Liver (tissue), 9 donors: ENCODE data around the gene OMA1. TPM values are rescaled to one million over a fixed set of nuclear protein-coding genes. Genes with fewer than 3 reads are reported as not detected.

Experiments
- DNase-seq: peaks from one replicate; pipeline ENCODE4 v3.0.0-alpha.2; 2017; ENCODE audit warnings: low spot score
- H3K27ac ChIP-seq, 2 donors: one replicate each; pipeline ENCODE4 v1.7.0; 2013; ENCODE audit warnings: inconsistent platforms in 2 of 2, low read length in 2 of 2, control low read depth in 1 of 2, low read depth in 1 of 2, mild to moderate bottlenecking in 1 of 2
- H3K27me3 ChIP-seq, 4 donors: one replicate each; pipeline versions ENCODE4 v1.6.1 to v1.7.0; 2013; ENCODE audit warnings: low read length in 3 of 4, inconsistent platforms in 1 of 4, mild to moderate bottlenecking in 1 of 4, moderate library complexity in 1 of 4; ENCODE audit not compliant: control insufficient read depth in 4 of 4, insufficient read depth in 4 of 4
- H3K36me3 ChIP-seq, 4 donors: one replicate each; pipeline versions ENCODE4 v1.6.1 to v1.7.0; 2013; ENCODE audit warnings: low read length in 3 of 4, mild to moderate bottlenecking in 3 of 4, low read depth in 1 of 4, moderate library complexity in 1 of 4; ENCODE audit not compliant: control insufficient read depth in 4 of 4, insufficient read depth in 3 of 4
- H3K4me1 ChIP-seq, 4 donors: one replicate each; pipeline versions ENCODE4 v1.6.1 to v1.7.0; 2013; ENCODE audit warnings: low read length in 3 of 4, mild to moderate bottlenecking in 3 of 4, moderate library complexity in 1 of 4; ENCODE audit not compliant: control insufficient read depth in 4 of 4, insufficient read depth in 4 of 4
- H3K4me3 ChIP-seq, 3 donors: one replicate each; pipeline versions ENCODE4 v1.6.1 to v1.7.0; 2013; ENCODE audit warnings: low read length in 3 of 3, control low read depth in 1 of 3, low read depth in 1 of 3, mild to moderate bottlenecking in 1 of 3
- H3K9ac ChIP-seq, 2 donors: one replicate each; pipeline ENCODE4 v1.7.0; 2013; ENCODE audit warnings: low read length in 2 of 2, mild to moderate bottlenecking in 2 of 2, moderate library complexity in 2 of 2, control low read depth in 1 of 2, low read depth in 1 of 2
- H3K9me3 ChIP-seq, 4 donors: one replicate each; pipeline versions ENCODE4 v1.6.1 to v1.7.0; 2013; ENCODE audit warnings: low read length in 3 of 4; ENCODE audit not compliant: control insufficient read depth in 4 of 4
- CTCF ChIP-seq: fragments of 150-350 bp; IDR thresholded peaks from 2 replicates; pipeline ENCODE4 v1.5.1; 2017; ENCODE audit warnings: improper control_type of control experiment, low read depth, low read length; ENCODE audit not compliant: missing input control
- EGR1 ChIP-seq, 2 donors: IDR thresholded peaks; 2 replicates each; pipeline ENCODE4 v1.6.1; 2016 to 2018; ENCODE audit warnings: antibody characterized with exemption in 2 of 2, low read depth in 2 of 2
- FOXA1 ChIP-seq: IDR thresholded peaks from 2 replicates; pipeline ENCODE4 v1.6.1; 2016; ENCODE audit warnings: antibody characterized with exemption
- FOXA2 ChIP-seq: IDR thresholded peaks from 2 replicates; pipeline ENCODE4 v1.6.1; 2016; ENCODE audit warnings: antibody characterized with exemption
- GABPA ChIP-seq, 2 donors: IDR thresholded peaks in 1 of 2; conservative IDR thresholded peaks in 1 of 2; 2 replicates each; pipeline ENCODE4 v1.6.1; 2016; ENCODE audit warnings: antibody characterized with exemption in 2 of 2, mild to moderate bottlenecking in 1 of 2, moderate library complexity in 1 of 2
- HNF4A ChIP-seq, 2 donors: conservative IDR thresholded peaks; 2 replicates each; pipeline ENCODE4 v1.6.1; 2016; ENCODE audit warnings: antibody characterized with exemption in 2 of 2, mild to moderate bottlenecking in 2 of 2
- HNF4G ChIP-seq: IDR thresholded peaks from 2 replicates; pipeline ENCODE4 v1.6.1; 2016; ENCODE audit warnings: antibody characterized with exemption
- JUND ChIP-seq, 2 donors: IDR thresholded peaks; 2 replicates each; pipeline ENCODE4 v1.6.1; 2016; ENCODE audit warnings: antibody characterized with exemption in 2 of 2
- NR2F2 ChIP-seq: IDR thresholded peaks from 2 replicates; pipeline ENCODE4 v1.6.1; 2016; ENCODE audit warnings: antibody characterized with exemption
- RAD21 ChIP-seq, 2 donors: IDR thresholded peaks; 2 replicates each; pipeline ENCODE4 v1.6.1; 2016; ENCODE audit warnings: antibody characterized with exemption in 2 of 2, mild to moderate bottlenecking in 2 of 2
- SP1 ChIP-seq: IDR thresholded peaks from 2 replicates; pipeline ENCODE4 v1.6.1; 2018; ENCODE audit warnings: antibody characterized with exemption, mild to moderate bottlenecking
- TAF1 ChIP-seq: conservative IDR thresholded peaks from 2 replicates; pipeline ENCODE4 v1.6.1; 2016; ENCODE audit warnings: antibody characterized with exemption, mild to moderate bottlenecking
- YY1 ChIP-seq: IDR thresholded peaks from 2 replicates; pipeline ENCODE4 v1.6.1; 2016; ENCODE audit warnings: antibody characterized with exemption, mild to moderate bottlenecking
- ZBTB33 ChIP-seq: IDR thresholded peaks from 2 replicates; pipeline ENCODE4 v1.6.1; 2016; ENCODE audit warnings: antibody characterized with exemption
- WGBS: extraction: QIAGEN DNeasy Blood & Tissue Kit; methylation state at CpG from one replicate; pipeline ENCODE4 v1.1.7; 2013; 5-methylcytosine and 5-hydroxymethylcytosine counted together
- polyA plus RNA-seq, 2 donors: library from polyadenylated mRNA; stranded (reverse) in 1 of 2; unstranded in 1 of 2; fragments of 200-250 nt in 1 of 2; fragments of >200 nt in 1 of 2; fragmentation: Nextera tagmentation in 1 of 2; extraction: Ambion mirVana in 1 of 2; gene quantifications; one replicate each; pipeline versions ENCODE4 v1.2.1 to v1.2.3, GENCODE V29; 2013 to 2015
- total RNA-seq, 2 donors: library from RNA; depleted of rRNA; stranded (reverse); fragments of >200 nt; gene quantifications; one replicate each; pipeline ENCODE4 v1.2.3, GENCODE V29; 2014
- TF ChIP-seq, protein P1 (sequence below): IDR thresholded peaks from 2 replicates; pipeline ENCODE4 v1.6.1; 2016; ENCODE audit warnings: antibody characterized with exemption
- TF ChIP-seq, protein P2 (sequence below): IDR thresholded peaks from 2 replicates; pipeline ENCODE4 v1.6.1; 2016; ENCODE audit warnings: antibody characterized with exemption
- TF ChIP-seq, protein P3 (sequence below): IDR thresholded peaks from 2 replicates; pipeline ENCODE4 v1.6.1; 2016; ENCODE audit warnings: antibody characterized with exemption, mild to moderate bottlenecking
- donor health status: healthy.
- donor health status: healthy.
- donor health status: healthy.
- donor health status: healthy.
- donor health status: healthy.

Gene OMA1
- total and polyA plus RNA-seq, 4 donors = 9.1 to 31.0 (median 16.1) TPM

DNA sequence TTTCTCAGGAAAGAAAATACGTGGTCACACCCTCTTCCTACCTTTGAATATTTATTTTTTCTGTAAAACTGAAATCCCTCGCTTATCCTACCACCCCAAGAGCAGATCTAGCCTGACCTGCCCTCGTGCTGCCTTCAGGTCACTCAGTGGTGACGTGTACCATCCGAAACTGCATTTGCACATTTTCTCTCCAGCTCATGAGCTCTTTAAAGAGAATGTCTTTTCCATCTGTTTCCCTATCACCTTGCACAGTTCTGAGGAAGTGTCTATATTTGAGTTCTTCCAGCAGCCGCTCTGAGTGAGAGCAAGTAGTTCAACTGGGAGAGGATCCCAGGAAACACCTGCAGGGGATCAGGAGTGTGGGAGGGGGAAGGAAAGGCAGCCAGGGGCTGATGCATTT lies 91.7 kb downstream of the OMA1 start:
- Histone ChIP-seq H3K36me3 (no peaks in the 10 kb centered on the region), H3K27ac (no peak overlapping the region), H3K9me3 (no peaks in the 10 kb centered on the region), H3K4me1 (peaks cover 0 to 32% (median 25%) of the 10 kb centered on the region in 4 donors), H3K27me3 (no peaks in the 10 kb centered on the region), H3K9ac (no peak overlapping the region), H3K4me3 (no peak overlapping the region)
- DNase-seq = no peak
- TF ChIP-seq GABPA (IDR thresholded peaks at IDR 0.05 in 1 of 2, conservative IDR thresholded peaks at IDR 0.05 in 1 of 2) (no peak), RAD21 (IDR thresholded peaks at IDR 0.05) (no peak), YY1 (no peak), SP1 (no peak), ZBTB33 (no peak), CTCF (no peak), TAF1 (no peak), EGR1 (IDR thresholded peaks at IDR 0.05; ENCODE audit: low read depth in 2 of 2) (no peak), HNF4G (no peak), FOXA1 (no peak), HNF4A (conservative IDR thresholded peaks at IDR 0.05) (no peak), FOXA2 (no peak), JUND (IDR thresholded peaks at IDR 0.05) (no peak)
- TF ChIP-seq, protein P1, sequence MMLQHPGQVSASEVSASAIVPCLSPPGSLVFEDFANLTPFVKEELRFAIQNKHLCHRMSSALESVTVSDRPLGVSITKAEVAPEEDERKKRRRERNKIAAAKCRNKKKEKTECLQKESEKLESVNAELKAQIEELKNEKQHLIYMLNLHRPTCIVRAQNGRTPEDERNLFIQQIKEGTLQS = no peak
- TF ChIP-seq, protein P2, sequence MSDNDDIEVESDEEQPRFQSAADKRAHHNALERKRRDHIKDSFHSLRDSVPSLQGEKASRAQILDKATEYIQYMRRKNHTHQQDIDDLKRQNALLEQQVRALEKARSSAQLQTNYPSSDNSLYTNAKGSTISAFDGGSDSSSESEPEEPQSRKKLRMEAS = no peak
- TF ChIP-seq, protein P3, sequence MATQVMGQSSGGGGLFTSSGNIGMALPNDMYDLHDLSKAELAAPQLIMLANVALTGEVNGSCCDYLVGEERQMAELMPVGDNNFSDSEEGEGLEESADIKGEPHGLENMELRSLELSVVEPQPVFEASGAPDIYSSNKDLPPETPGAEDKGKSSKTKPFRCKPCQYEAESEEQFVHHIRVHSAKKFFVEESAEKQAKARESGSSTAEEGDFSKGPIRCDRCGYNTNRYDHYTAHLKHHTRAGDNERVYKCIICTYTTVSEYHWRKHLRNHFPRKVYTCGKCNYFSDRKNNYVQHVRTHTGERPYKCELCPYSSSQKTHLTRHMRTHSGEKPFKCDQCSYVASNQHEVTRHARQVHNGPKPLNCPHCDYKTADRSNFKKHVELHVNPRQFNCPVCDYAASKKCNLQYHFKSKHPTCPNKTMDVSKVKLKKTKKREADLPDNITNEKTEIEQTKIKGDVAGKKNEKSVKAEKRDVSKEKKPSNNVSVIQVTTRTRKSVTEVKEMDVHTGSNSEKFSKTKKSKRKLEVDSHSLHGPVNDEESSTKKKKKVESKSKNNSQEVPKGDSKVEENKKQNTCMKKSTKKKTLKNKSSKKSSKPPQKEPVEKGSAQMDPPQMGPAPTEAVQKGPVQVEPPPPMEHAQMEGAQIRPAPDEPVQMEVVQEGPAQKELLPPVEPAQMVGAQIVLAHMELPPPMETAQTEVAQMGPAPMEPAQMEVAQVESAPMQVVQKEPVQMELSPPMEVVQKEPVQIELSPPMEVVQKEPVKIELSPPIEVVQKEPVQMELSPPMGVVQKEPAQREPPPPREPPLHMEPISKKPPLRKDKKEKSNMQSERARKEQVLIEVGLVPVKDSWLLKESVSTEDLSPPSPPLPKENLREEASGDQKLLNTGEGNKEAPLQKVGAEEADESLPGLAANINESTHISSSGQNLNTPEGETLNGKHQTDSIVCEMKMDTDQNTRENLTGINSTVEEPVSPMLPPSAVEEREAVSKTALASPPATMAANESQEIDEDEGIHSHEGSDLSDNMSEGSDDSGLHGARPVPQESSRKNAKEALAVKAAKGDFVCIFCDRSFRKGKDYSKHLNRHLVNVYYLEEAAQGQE = no peak
- WGBS = 88% methylated on average over 6 of the region's 6 CpGs

DNA sequence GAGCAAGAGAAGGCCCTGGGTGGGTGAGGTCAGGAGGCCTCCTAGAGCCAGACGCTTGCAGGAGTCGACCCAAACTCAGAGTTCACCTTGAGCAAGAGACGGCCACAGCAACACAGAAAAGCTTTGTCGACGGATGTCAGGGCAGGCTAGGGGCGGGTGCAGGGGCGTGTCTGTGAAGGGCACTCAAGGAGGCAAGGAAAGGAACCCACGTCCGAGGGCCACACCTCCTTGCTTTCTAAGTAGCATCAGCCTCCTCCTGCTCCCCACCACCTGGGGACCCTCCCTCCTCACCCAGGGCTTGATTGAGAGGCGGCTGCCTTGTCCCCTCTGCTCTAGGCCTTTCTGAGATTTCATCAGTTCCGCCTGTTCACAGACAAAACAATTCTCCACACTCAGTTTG lies 92.1 kb downstream of the OMA1 start:
- 73% methylated on average over 11 of the region's 11 CpGs for WGBS
- H3K4me3 ChIP-seq = no peak overlapping the region

More for the DNA sequence above, 92.1 kb downstream of the OMA1 start:
- H3K27ac ChIP-seq = no peak overlapping the region
- peaks cover 0 to 32% (median 25%) of the 10 kb centered on the region in 4 donors for H3K4me1 ChIP-seq
- no peak overlapping the region for H3K9ac ChIP-seq
- TF ChIP-seq CTCF = no peak
- no peak for TF ChIP-seq FOXA1
- no peak for TF ChIP-seq RAD21 (IDR thresholded peaks at IDR 0.05)
- TF ChIP-seq NR2F2 = no peak
- DNase-seq = no peak
- no peaks in the 10 kb centered on the region for H3K27me3 ChIP-seq
- no peaks in the 10 kb centered on the region for H3K36me3 ChIP-seq
- no peaks in the 10 kb centered on the region for H3K9me3 ChIP-seq
